ENCODE data around the gene CHORDC1. TPM values are rescaled to one million over a fixed set of nuclear protein-coding genes. Genes with fewer than 3 reads are reported as not detected.

CHORDC1 gene
- total and polyA plus RNA-seq, 2 of the 13 experiments (the other 11 are each of a cell fraction or from before 2014, with no cell fraction given), result 19.1 to 73.5 TPM

- TF ChIP-seq, protein P1, sequence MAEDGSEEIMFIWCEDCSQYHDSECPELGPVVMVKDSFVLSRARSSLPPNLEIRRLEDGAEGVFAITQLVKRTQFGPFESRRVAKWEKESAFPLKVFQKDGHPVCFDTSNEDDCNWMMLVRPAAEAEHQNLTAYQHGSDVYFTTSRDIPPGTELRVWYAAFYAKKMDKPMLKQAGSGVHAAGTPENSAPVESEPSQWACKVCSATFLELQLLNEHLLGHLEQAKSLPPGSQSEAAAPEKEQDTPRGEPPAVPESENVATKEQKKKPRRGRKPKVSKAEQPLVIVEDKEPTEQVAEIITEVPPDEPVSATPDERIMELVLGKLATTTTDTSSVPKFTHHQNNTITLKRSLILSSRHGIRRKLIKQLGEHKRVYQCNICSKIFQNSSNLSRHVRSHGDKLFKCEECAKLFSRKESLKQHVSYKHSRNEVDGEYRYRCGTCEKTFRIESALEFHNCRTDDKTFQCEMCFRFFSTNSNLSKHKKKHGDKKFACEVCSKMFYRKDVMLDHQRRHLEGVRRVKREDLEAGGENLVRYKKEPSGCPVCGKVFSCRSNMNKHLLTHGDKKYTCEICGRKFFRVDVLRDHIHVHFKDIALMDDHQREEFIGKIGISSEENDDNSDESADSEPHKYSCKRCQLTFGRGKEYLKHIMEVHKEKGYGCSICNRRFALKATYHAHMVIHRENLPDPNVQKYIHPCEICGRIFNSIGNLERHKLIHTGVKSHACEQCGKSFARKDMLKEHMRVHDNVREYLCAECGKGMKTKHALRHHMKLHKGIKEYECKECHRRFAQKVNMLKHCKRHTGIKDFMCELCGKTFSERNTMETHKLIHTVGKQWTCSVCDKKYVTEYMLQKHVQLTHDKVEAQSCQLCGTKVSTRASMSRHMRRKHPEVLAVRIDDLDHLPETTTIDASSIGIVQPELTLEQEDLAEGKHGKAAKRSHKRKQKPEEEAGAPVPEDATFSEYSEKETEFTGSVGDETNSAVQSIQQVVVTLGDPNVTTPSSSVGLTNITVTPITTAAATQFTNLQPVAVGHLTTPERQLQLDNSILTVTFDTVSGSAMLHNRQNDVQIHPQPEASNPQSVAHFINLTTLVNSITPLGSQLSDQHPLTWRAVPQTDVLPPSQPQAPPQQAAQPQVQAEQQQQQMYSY (CRISPR knock-in tag; IDR thresholded peaks at IDR 0.05), result no peak
- TF ChIP-seq ZNF570 (CRISPR knock-in tag; IDR thresholded peaks at IDR 0.05; ENCODE audit: borderline replicate concordance) (no peak), PCBP1 (IDR thresholded peaks at IDR 0.05; ENCODE audit: borderline replicate concordance, low read depth, low read length) (no peak), JDP2 (CRISPR knock-in tag; IDR thresholded peaks at IDR 0.05; ENCODE audit: borderline replicate concordance) (no peak), ZNF333 (CRISPR knock-in tag; IDR thresholded peaks at IDR 0.05; ENCODE audit: borderline replicate concordance) (no peak), ZNF331 (CRISPR knock-in tag; IDR thresholded peaks at IDR 0.05) (no peak), DNMT3B (CRISPR knock-in tag; conservative IDR thresholded peaks at IDR 0.05) (no peak)
- TF ChIP-seq, protein P2, sequence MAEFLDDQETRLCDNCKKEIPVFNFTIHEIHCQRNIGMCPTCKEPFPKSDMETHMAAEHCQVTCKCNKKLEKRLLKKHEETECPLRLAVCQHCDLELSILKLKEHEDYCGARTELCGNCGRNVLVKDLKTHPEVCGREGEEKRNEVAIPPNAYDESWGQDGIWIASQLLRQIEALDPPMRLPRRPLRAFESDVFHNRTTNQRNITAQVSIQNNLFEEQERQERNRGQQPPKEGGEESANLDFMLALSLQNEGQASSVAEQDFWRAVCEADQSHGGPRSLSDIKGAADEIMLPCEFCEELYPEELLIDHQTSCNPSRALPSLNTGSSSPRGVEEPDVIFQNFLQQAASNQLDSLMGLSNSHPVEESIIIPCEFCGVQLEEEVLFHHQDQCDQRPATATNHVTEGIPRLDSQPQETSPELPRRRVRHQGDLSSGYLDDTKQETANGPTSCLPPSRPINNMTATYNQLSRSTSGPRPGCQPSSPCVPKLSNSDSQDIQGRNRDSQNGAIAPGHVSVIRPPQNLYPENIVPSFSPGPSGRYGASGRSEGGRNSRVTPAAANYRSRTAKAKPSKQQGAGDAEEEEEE (CRISPR knock-in tag; IDR thresholded peaks at IDR 0.05; ENCODE audit: borderline replicate concordance), result no peak
- TF ChIP-seq, protein P3, sequence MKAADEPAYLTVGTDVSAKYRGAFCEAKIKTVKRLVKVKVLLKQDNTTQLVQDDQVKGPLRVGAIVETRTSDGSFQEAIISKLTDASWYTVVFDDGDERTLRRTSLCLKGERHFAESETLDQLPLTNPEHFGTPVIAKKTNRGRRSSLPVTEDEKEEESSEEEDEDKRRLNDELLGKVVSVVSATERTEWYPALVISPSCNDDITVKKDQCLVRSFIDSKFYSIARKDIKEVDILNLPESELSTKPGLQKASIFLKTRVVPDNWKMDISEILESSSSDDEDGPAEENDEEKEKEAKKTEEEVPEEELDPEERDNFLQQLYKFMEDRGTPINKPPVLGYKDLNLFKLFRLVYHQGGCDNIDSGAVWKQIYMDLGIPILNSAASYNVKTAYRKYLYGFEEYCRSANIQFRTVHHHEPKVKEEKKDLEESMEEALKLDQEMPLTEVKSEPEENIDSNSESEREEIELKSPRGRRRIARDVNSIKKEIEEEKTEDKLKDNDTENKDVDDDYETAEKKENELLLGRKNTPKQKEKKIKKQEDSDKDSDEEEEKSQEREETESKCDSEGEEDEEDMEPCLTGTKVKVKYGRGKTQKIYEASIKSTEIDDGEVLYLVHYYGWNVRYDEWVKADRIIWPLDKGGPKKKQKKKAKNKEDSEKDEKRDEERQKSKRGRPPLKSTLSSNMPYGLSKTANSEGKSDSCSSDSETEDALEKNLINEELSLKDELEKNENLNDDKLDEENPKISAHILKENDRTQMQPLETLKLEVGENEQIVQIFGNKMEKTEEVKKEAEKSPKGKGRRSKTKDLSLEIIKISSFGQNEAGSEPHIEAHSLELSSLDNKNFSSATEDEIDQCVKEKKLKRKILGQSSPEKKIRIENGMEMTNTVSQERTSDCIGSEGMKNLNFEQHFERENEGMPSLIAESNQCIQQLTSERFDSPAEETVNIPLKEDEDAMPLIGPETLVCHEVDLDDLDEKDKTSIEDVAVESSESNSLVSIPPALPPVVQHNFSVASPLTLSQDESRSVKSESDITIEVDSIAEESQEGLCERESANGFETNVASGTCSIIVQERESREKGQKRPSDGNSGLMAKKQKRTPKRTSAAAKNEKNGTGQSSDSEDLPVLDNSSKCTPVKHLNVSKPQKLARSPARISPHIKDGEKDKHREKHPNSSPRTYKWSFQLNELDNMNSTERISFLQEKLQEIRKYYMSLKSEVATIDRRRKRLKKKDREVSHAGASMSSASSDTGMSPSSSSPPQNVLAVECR (CRISPR knock-in tag; IDR thresholded peaks at IDR 0.05; ENCODE audit: borderline replicate concordance), result no peak
Observed at GRCh38 chr11:90218606-90219005, 4.2 kb downstream of the CHORDC1 start (continued).
